Right cardiac atrium (tissue), 5 donors: ENCODE data around the gene PRRX1. TPM values are rescaled to one million over a fixed set of nuclear protein-coding genes. Genes with fewer than 3 reads are reported as not detected.
A peak's percentile ranks its signal among the peaks of the same experiment; 100 is the strongest.

Experiments used
- ATAC-seq, 2 donors: fragments of 200-7000 bp; cut with Tn5 transposase; one replicate each; pipeline versions ENCODE4 v1.8.0 to v1.9.1; 2020; ENCODE audit warnings: moderate library complexity in 2 of 2, mild to moderate bottlenecking in 1 of 2
- DNase-seq, 3 donors: peaks; one replicate each; pipeline ENCODE4 v3.0.0-alpha.2; 2020
- H3K27ac ChIP-seq: one replicate; pipeline ENCODE4 v1.5.1; 2013; ENCODE audit warnings: mild to moderate bottlenecking, low read length, control low read depth, moderate library complexity
- H3K27me3 ChIP-seq: one replicate; pipeline ENCODE4 v1.6.1; 2013; ENCODE audit not compliant: control insufficient read depth, insufficient read depth
- H3K4me1 ChIP-seq: one replicate; pipeline ENCODE4 v1.6.1; 2013; ENCODE audit warnings: low read length; ENCODE audit not compliant: control insufficient read depth, insufficient read depth
- H3K4me3 ChIP-seq: one replicate; pipeline ENCODE4 v1.5.1; 2013; ENCODE audit warnings: low read length, control low read depth
- H3K9me3 ChIP-seq: one replicate; pipeline ENCODE4 v1.6.1; 2013; ENCODE audit warnings: low read length; ENCODE audit not compliant: control insufficient read depth
- WGBS: extraction: QIAGEN DNeasy Blood & Tissue Kit; methylation state at CpG from one replicate; pipeline ENCODE4 v1.1.7; 2013; 5-methylcytosine and 5-hydroxymethylcytosine counted together
- intact Hi-C, 4 donors: fragments of 100-400 bp; cut with DNase I; formaldehyde crosslinking; loops; one replicate each; pipeline versions ENCODE4 v1.11.0 to v1.14.0; 2022 to 2023
- polyA plus RNA-seq: library from polyadenylated mRNA; stranded (reverse); fragments of 200-250 nt; gene quantifications from one replicate; pipeline ENCODE4 v1.2.3, GENCODE V29; 2013
- total RNA-seq, 4 donors: library from RNA; stranded (reverse); fragmentation: NEBNext Ultra II Directional; extraction: Animal tissue kit (Norgen Biotek cat#: 25700); gene quantifications; one replicate each; pipeline ENCODE4 v1.2.1, GENCODE V29; 2021
- donor health status: healthy with polysubstance abuse.
- donor health status: DM: no; HTN: yes; CAD: no.
- donor health status: DM: no; HTN: no; CAD: no.
- donor health status: DM: no; HTN: yes; CAD: no; lungs with severe emphysema.
- donor health status: DM: yes; HTN: yes; CAD: no.

The PRRX1 gene
- total and polyA plus RNA-seq, 5 donors: 39.9 to 72.8 (median 60.8) TPM

DNA sequence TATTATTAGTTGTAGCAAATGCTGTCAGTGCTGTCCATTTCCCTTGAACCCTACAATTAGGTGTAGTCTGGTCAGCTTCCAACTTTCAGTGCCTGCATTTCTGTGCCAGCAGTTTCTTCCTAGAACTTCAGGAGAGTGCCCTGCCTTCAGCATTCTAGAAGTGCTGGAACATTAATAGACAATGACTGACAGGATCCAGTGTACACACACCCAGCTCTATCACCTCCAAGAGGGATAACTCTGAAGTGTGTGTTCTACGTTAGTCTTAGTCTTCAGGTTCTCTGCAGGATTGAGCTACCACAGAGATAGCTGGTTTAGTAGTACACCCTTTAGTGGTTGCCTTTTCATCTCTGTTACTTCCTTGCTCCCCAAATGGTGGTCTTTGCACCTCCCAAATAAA, 61.4 kb downstream of the PRRX1 start:
- Histone ChIP-seq H3K4me1 (peaks cover 5% of the 10 kb centered on the region), H3K4me3 (no peak overlapping the region), H3K9me3 (no peaks in the 10 kb centered on the region), H3K27me3 (no peaks in the 10 kb centered on the region), H3K27ac (no peak overlapping the region)
- intact Hi-C loops: no loop called here
- ATAC-seq (no peak), DNase-seq (no peak)
- 56% methylated on average over 1 of the region's 1 CpG for WGBS

DNA sequence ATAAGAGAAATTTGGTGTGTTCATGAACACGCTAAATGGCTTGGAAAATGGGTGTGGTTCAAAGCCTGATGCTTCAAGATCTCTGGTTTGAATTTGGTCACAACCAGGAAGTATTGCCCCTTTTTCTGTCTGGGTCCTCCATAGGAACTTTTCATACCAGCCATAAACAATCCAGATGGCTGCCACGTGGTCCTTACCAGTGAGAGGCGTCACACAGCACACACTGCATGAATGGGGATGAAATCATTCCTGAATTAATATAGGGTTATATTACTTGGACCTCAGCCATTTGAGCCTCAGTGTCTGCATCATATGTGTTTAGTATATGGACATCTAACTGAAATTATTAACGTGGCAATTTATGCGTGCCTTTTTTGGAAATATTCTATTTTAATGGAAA, 64.0 kb downstream of the PRRX1 start:
- WGBS: 85% methylated on average over 5 of the region's 5 CpGs
- H3K4me3 ChIP-seq: no peak overlapping the region
- ATAC-seq (no peak), DNase-seq (no peak)
- H3K9me3 ChIP-seq: no peaks in the 10 kb centered on the region
- no peaks in the 10 kb centered on the region for H3K27me3 ChIP-seq
- intact Hi-C loops: no loop called here
- H3K4me1 ChIP-seq: peaks cover 11% of the 10 kb centered on the region
- no peak overlapping the region for H3K27ac ChIP-seq

- Histone ChIP-seq H3K4me3 (no peak overlapping the region), H3K27ac (peak overlapping the region; percentile 63), H3K4me1 (peaks cover 11% of the 10 kb centered on the region), H3K27me3 (no peaks in the 10 kb centered on the region), H3K9me3 (no peaks in the 10 kb centered on the region)
- intact Hi-C loops: loop anchor here in 2 of 4 donors (10.0 kb wide), 2 partner anchors 45 to 55 kb away; no protein-coding TSS in a partner anchor
- ATAC-seq (peak; percentile 79 to 87), DNase-seq (peak in 1 of 3 donors; percentile 28)
- 36% methylated on average over 6 of the region's 6 CpGs for WGBS
These were observed 65.5 kb downstream of the PRRX1 start for GRCh38 chr1:170729225-170730002.

DNA sequence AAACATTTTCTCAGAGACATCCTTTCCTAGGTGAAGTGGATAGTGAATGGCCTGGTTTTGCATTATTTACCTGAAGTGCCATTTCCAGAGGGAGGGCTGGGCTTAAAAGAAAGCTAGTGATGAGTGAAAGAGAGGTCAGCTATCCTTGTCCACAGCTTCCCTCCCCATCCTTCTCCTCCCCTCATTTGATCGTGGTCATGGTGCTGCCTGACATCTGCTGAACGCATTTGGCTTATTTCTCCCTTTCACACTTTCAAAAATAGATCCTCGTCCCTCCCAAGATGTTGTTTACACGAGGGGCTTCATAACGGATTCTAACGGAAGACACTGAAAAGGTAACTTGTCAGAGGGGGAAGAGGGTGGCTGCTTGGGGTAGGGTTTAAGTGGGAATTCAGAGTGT, 66.1 kb downstream of the PRRX1 start:
- DNase-seq (no peak), ATAC-seq (peak; percentile 52 to 56)
- Histone ChIP-seq H3K9me3 (no peaks in the 10 kb centered on the region), H3K27me3 (no peaks in the 10 kb centered on the region), H3K4me1 (peaks cover 11% of the 10 kb centered on the region), H3K4me3 (no peak overlapping the region), H3K27ac (peak overlapping the region; percentile 57)
- WGBS: 43% methylated on average over 6 of the region's 6 CpGs
- intact Hi-C loops: loop anchor here in 2 of 4 donors (10.0 kb wide), 2 partner anchors 45 to 55 kb away; no protein-coding TSS in a partner anchor

- H3K4me3 ChIP-seq: peak overlapping the region; percentile 9
- ATAC-seq: peak; percentile 51 to 75
These were observed 66.5 kb downstream of the PRRX1 start for GRCh38 chr1:170730438-170730837.

GRCh38 chr1:170731566-170732251, 67.8 kb downstream of the PRRX1 start:
- WGBS: 67% methylated on average over 4 of the region's 4 CpGs
- peaks cover 11% of the 10 kb centered on the region for H3K4me1 ChIP-seq
- no peak overlapping the region for H3K27ac ChIP-seq
- no peaks in the 10 kb centered on the region for H3K9me3 ChIP-seq
- intact Hi-C loops: loop anchor here in 2 of 4 donors (10.0 kb wide), 2 partner anchors 47 to 57 kb away; no protein-coding TSS in a partner anchor
- ATAC-seq: no peak
- no peaks in the 10 kb centered on the region for H3K27me3 ChIP-seq
- no peak for DNase-seq
- H3K4me3 ChIP-seq: no peak overlapping the region

More at GRCh38 chr1:170730438-170730837, 66.5 kb downstream of the PRRX1 start:
- 54% methylated on average over 6 of the region's 6 CpGs for WGBS
- H3K9me3 ChIP-seq: no peaks in the 10 kb centered on the region
- DNase-seq: no peak
- H3K27ac ChIP-seq: peak overlapping the region; percentile 57
- intact Hi-C loops: loop anchor here in 2 of 4 donors (10.0 kb wide), 2 partner anchors 46 to 56 kb away; no protein-coding TSS in a partner anchor
- peaks cover 11% of the 10 kb centered on the region for H3K4me1 ChIP-seq
- no peaks in the 10 kb centered on the region for H3K27me3 ChIP-seq

- DNase-seq (no peak), ATAC-seq (peak in 1 of 2 donors; percentile 5)
- Histone ChIP-seq H3K27ac (no peak overlapping the region), H3K4me1 (peaks cover 11% of the 10 kb centered on the region), H3K9me3 (no peaks in the 10 kb centered on the region), H3K4me3 (no peak overlapping the region), H3K27me3 (no peaks in the 10 kb centered on the region)
- intact Hi-C loops: loop anchor here in 2 of 4 donors (10.0 kb wide), 2 partner anchors 47 to 57 kb away; no protein-coding TSS in a partner anchor
- WGBS: 30% methylated on average over 2 of the region's 2 CpGs
These were observed 68.3 kb downstream of the PRRX1 start for GRCh38 chr1:170732252-170732588.

DNA sequence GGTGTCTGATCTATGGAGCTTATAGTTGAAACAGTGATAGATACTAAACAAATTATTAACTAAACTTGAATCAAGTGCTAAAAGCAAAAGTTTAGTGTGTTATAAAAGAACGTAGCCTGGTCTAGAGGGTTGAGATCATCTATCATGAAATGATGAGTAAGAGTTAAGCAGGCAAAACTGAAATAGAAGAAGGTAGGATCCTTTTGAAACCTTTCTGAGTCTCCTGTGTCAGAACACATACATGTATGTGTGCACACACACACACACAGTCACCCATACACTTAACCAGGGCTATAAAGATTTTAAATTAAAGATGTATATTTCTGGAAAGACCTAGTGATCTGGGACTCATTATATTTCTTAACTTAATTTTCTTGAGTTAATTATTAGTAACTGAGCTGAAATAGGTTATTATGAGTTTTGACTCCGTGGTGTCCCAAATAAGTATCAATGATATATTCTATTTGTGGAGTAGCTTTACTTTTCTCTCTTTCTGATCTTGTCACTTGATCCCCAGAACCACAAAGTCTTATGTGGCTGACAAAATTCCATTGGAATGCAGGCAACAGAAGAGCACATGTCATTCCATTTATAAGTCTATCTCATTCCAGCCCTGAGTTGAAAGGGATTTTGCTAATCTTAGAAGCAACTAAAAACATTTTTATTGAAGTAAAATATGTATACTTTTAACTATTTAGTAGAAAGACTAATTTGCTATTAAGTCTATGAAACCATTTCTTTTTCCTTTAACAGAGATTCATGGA, 70.7 kb downstream of the PRRX1 start:
- Histone ChIP-seq H3K9me3 (no peaks in the 10 kb centered on the region), H3K4me1 (peaks cover 11% of the 10 kb centered on the region), H3K27me3 (no peaks in the 10 kb centered on the region), H3K4me3 (no peak overlapping the region), H3K27ac (no peak overlapping the region)
- DNase-seq (no peak), ATAC-seq (no peak)
- WGBS: 45% methylated on average over 2 of the region's 2 CpGs
- intact Hi-C loops: loop anchor here in 2 of 4 donors (10.0 kb wide), 2 partner anchors 50 to 60 kb away; no protein-coding TSS in a partner anchor

DNA sequence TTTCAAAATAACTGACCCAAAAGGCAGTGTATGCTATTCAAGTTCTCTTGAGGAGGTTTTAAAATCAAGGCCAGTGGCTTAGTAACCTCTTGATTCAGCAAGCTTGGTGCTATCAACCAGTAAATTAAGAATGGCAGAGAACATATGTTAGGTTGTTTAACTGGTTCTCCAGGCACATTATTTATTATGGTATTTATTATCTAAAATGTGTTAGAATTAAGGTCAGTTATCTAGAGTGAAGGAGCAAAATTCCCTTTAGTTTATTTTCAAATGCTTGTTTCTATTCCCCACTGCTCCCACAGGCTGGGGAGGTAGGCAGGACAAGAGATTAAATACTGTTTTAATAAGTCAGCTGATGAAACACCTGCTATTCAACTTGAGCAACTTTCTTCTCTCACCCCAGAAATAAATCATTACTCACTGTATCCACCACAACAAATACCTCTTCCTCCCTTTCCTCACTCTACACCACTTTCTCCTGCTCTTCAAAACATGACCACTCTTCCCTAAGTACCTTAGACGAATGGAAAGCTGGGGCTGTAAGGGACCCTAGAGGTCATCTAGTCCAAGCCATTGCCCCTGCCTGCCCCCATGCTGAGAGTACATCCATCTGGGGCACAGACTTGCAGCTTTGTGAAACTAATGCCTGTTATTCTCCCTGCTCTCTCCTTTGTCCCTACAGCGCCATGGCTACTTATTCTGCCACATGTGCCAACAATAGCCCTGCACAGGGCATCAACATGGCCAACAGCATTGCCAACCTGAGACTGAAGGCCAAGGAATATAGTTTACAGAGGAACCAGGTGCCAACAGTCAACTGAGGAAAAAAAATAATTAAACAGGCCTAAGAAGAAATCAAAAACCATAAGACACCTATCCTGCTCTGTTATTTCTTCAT, 71.7 kb downstream of the PRRX1 start:
- Histone ChIP-seq H3K27me3 (no peaks in the 10 kb centered on the region), H3K4me3 (no peak overlapping the region), H3K4me1 (peaks cover 4% of the 10 kb centered on the region), H3K9me3 (no peaks in the 10 kb centered on the region), H3K27ac (peak overlapping the region; percentile 1)
- intact Hi-C loops: loop anchor here in 2 of 4 donors (10.0 kb wide), 2 partner anchors 51 to 61 kb away; no protein-coding TSS in a partner anchor
- WGBS: 66% methylated on average over 2 of the region's 2 CpGs
- peak; percentile 40 to 50 for ATAC-seq
- no peak for DNase-seq

DNA sequence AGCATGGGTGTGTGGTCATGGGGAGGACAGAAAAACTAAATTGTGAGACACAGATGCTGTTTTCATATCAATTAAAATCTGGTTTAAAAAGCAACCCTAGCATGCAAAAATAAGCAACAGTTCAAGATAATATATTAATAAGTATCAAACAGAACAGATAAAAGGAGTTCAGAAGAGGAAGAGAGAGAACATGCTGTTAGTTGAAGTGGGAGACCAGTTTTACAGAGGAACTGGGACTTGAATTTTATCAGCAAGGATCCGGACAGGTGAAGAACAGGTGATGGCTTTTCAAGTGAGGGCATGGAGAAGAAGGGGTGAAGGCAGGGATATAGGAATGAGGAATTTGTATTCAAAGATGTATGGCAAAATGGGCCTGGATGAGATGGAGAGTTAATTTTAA, 75.9 kb downstream of the PRRX1 start:
- intact Hi-C loops: loop anchor here in 2 of 4 donors (10.0 kb wide), 2 partner anchors 55 to 65 kb away; no protein-coding TSS in a partner anchor
- Histone ChIP-seq H3K9me3 (no peaks in the 10 kb centered on the region), H3K4me1 (no peaks in the 10 kb centered on the region), H3K27me3 (no peaks in the 10 kb centered on the region), H3K27ac (no peak overlapping the region), H3K4me3 (no peak overlapping the region)
- ATAC-seq (no peak), DNase-seq (no peak)
- 95% methylated on average over 1 of the region's 1 CpG for WGBS
